HCT116 (cell line): ENCODE measurements around the gene NRP1. TPM values are rescaled to one million over a fixed set of nuclear protein-coding genes. Genes with fewer than 3 reads are reported as not detected.

Experiments used
- ATAC-seq: fragments of 200-7000 bp; cut with Tn5 transposase; 2 replicates; pipeline ENCODE4 v1.9.1; 2020; ENCODE audit warnings: mild to moderate bottlenecking, moderate library complexity
- BruUV-seq: library from RNA; stranded (reverse); fragments of 400-500 nt; replicated peaks from 2 replicates; lab custom pipeline; 2021; lab: Mats Ljungman, UMichigan
- CTCF ChIA-PET: fragments of 300-600 bp; sonication (Branson Sonifier 250); formaldehyde crosslinking; loops from one replicate; lab custom pipeline; 2021; ENCODE audit warnings: antibody characterized with exemption; lab: Charles Lee
- POLR2A ChIA-PET: fragments of 300-600, 350-600 bp; sonication (Branson Sonifier 250); formaldehyde crosslinking; loops from one replicate; lab custom pipeline; 2021; ENCODE audit warnings: antibody characterized with exemption; lab: Charles Lee
- RAD21 ChIA-PET, 2 experiments: fragments of 300-600 bp; sonication (Branson Sonifier 250); formaldehyde crosslinking; loops; one replicate each; lab custom pipeline; 2023; ENCODE audit warnings: low total read pairs in 2 of 2; ENCODE audit not compliant: uncharacterized antibody in 2 of 2, unreplicated experiment in 2 of 2, low non-redundant PET in 1 of 2; lab: Charles Lee
- DNase-seq: peaks from one replicate; pipeline ENCODE4 v3.0.0-alpha.2; 2010; ENCODE audit warnings: low read depth, low spot score
- H2AFZ ChIP-seq: fragments of 200-600 bp; shearing (Covaris generic), sonication (generic); 2 replicates; pipeline ENCODE4 v1.6.1; 2017; ENCODE audit warnings: low read depth, mixed run types, mixed read lengths, antibody characterized with exemption, low read length; ENCODE audit not compliant: poor library complexity, severe bottlenecking
- H3K27ac ChIP-seq: 2 replicates; pipeline ENCODE4 v1.5.1; 2012; ENCODE audit warnings: low read depth, low read length
- H3K27me3 ChIP-seq: fragments of 200-600 bp; sonication (generic); 2 replicates; pipeline ENCODE4 v1.6.1; 2016; ENCODE audit warnings: mixed run types, low read length, mixed read lengths; ENCODE audit not compliant: insufficient read depth
- H3K36me3 ChIP-seq, 2 experiments: fragments of 200-500 bp in 1 of 2; fragments of 200-600 bp in 1 of 2; sonication (Bioruptor generic) in 1 of 2; sonication (generic) in 1 of 2; 2 replicates each; pipeline versions ENCODE4 v1.5.1 to v1.6.1; 2014 to 2016; ENCODE audit warnings: low read length in 2 of 2, inconsistent platforms in 1 of 2, mixed read lengths in 1 of 2, mixed run types in 1 of 2; ENCODE audit not compliant: insufficient read depth in 2 of 2, control insufficient read depth in 1 of 2
- H3K4me1 ChIP-seq, 2 experiments: fragments of 200-600 bp in 1 of 2; sonication (generic) in 1 of 2; 2 replicates each; pipeline versions ENCODE4 v1.5.1 to v1.6.1; 2012 to 2017; ENCODE audit warnings: low read length in 2 of 2, inconsistent platforms in 1 of 2, mild to moderate bottlenecking in 1 of 2, mixed read lengths in 1 of 2, mixed run types in 1 of 2, moderate library complexity in 1 of 2; ENCODE audit not compliant: insufficient read depth in 2 of 2, control insufficient read depth in 1 of 2
- H3K4me2 ChIP-seq: fragments of 200-600 bp; sonication (generic); 2 replicates; pipeline ENCODE4 v1.6.1; 2017; ENCODE audit warnings: mixed run types, low read length, mixed read lengths
- H3K4me3 ChIP-seq, 2 experiments: fragments of 200-600 bp in 1 of 2; sonication (generic) in 1 of 2; replicated peaks in 1 of 2; 2 replicates each; pipeline ENCODE4 v1.5.1; 2011 to 2016; ENCODE audit warnings: low read length in 2 of 2, control low read depth in 1 of 2, low read depth in 1 of 2, mild to moderate bottlenecking in 1 of 2, mixed read lengths in 1 of 2, mixed run types in 1 of 2
- H3K79me2 ChIP-seq: fragments of 200-600 bp; sonication (generic); 2 replicates; pipeline ENCODE4 v1.6.1; 2017; ENCODE audit warnings: mild to moderate bottlenecking, mixed run types, low read length, moderate library complexity, mixed read lengths; ENCODE audit not compliant: insufficient read depth
- H3K9ac ChIP-seq: fragments of 200-600 bp; sonication (generic); 2 replicates; pipeline ENCODE4 v1.6.1; 2016; ENCODE audit warnings: low read length, mixed read lengths
- H3K9me2 ChIP-seq: fragments of 200-600 bp; sonication (generic), shearing (Covaris generic); 2 replicates; pipeline ENCODE4 v1.6.1; 2017; ENCODE audit warnings: mixed run types, mild to moderate bottlenecking, moderate library complexity; ENCODE audit not compliant: insufficient read depth
- H3K9me3 ChIP-seq, 2 experiments: fragments of 200-500 bp in 1 of 2; fragments of 200-600 bp in 1 of 2; sonication (Bioruptor generic) in 1 of 2; sonication (generic) in 1 of 2; 2 replicates each; pipeline ENCODE4 v1.6.1; 2014 to 2017; ENCODE audit warnings: low read length in 2 of 2, mixed read lengths in 2 of 2, inconsistent platforms in 1 of 2, low read depth in 1 of 2, mild to moderate bottlenecking in 1 of 2, mixed run types in 1 of 2, moderate library complexity in 1 of 2; ENCODE audit not compliant: control insufficient read depth in 1 of 2, insufficient read depth in 1 of 2
- H4K20me1 ChIP-seq: fragments of 200-600 bp; sonication (generic), shearing (Covaris generic); 2 replicates; pipeline ENCODE4 v1.6.1; 2017; ENCODE audit warnings: mixed run types, mild to moderate bottlenecking, moderate library complexity; ENCODE audit not compliant: insufficient read depth
- CBX3 ChIP-seq: IDR thresholded peaks from 2 replicates; pipeline ENCODE4 v1.6.1; 2012; ENCODE audit warnings: low read depth
- CEBPB ChIP-seq: IDR thresholded peaks from 2 replicates; pipeline ENCODE4 v1.6.1; 2012; ENCODE audit warnings: low read depth
- ELF1 ChIP-seq: IDR thresholded peaks from 2 replicates; pipeline ENCODE4 v1.6.1; 2012; ENCODE audit warnings: low read depth, borderline replicate concordance
- EZH2 ChIP-seq: fragments of 200-600 bp; sonication (generic); IDR thresholded peaks from 2 replicates; pipeline ENCODE4 v1.6.1; 2017; ENCODE audit warnings: antibody characterized with exemption, mixed run types
- EZH2phosphoT487 ChIP-seq: fragments of 200-600 bp; IDR thresholded peaks from 2 replicates; pipeline ENCODE4 v1.6.1; 2018; ENCODE audit warnings: antibody characterized with exemption, borderline replicate concordance
- FOSL1 ChIP-seq: IDR thresholded peaks from 2 replicates; pipeline ENCODE4 v1.6.1; 2012; ENCODE audit warnings: low read depth
- JUND ChIP-seq: IDR thresholded peaks from 2 replicates; pipeline ENCODE4 v1.6.1; 2012
- POLR2AphosphoS5 ChIP-seq: IDR thresholded peaks from 2 replicates; pipeline ENCODE4 v1.6.1; 2011; ENCODE audit warnings: mild to moderate bottlenecking, low read depth, low read length, moderate library complexity
- RAD21 ChIP-seq: IDR thresholded peaks from 2 replicates; pipeline ENCODE4 v1.6.1; 2012; ENCODE audit warnings: low read depth, mild to moderate bottlenecking
- SP1 ChIP-seq: IDR thresholded peaks from 2 replicates; pipeline ENCODE4 v1.6.1; 2012; ENCODE audit warnings: low read depth
- SRF ChIP-seq: IDR thresholded peaks from 2 replicates; pipeline ENCODE4 v1.6.1; 2012; ENCODE audit warnings: low read depth
- ZFX ChIP-seq: fragments of 450-650 bp; IDR thresholded peaks from 2 replicates; pipeline ENCODE4 v1.6.1; 2017
- intact Hi-C: fragments of 100-400 bp; cut with micrococcal nuclease; formaldehyde crosslinking; loops from 2 replicates; pipeline ENCODE4 v1.10.0; 2022
- total RNA-seq: library from RNA; stranded (reverse); gene quantifications from one replicate; pipeline ENCODE4 v1.2.1, GENCODE V29; 2021; ENCODE audit not compliant: unreplicated experiment
- TF ChIP-seq, protein P1 (sequence below): IDR thresholded peaks from 2 replicates; pipeline ENCODE4 v1.6.1; 2011; ENCODE audit warnings: mild to moderate bottlenecking, low read length, moderate library complexity; ENCODE audit not compliant: insufficient replicate concordance; ENCODE audit errors: extremely low read depth
- TF ChIP-seq, protein P2 (sequence below): IDR thresholded peaks from 2 replicates; pipeline ENCODE4 v1.6.1; 2012; ENCODE audit warnings: low read depth
- TF ChIP-seq, protein P3 (sequence below): IDR thresholded peaks from 2 replicates; pipeline ENCODE4 v1.6.1; 2012

The NRP1 gene
- total RNA-seq, 1 experiment from 2014 or later, result 3.8 TPM

DNA sequence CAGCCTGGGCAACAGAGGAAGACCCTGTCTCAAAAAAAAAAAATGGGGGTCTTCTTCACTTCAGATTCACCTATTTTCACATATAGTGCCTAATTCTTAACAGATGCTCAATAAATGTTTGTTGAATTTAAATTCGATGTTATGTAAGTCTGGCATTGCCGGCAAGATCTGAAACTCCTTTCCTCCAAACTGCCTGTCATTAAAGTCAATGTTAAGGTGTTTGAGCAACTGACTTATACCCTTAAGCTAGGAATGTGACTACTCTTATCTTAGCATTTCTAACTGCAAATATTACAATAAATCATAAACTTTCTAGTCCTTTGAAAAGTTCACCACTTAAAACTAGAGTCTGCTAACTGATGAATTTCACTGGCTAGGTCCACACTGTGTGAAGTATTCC is 95.2 kb downstream of the NRP1 start:
- no peak overlapping the region for H3K4me2 ChIP-seq
- no peak overlapping the region for H3K4me3 ChIP-seq
- BruUV-seq, result no TSS peak
- TF ChIP-seq POLR2AphosphoS5 (no peak), CEBPB (no peak), RAD21 (no peak), JUND (no peak), ZFX (no peak), SRF (no peak), ELF1 (no peak), EZH2 (no peak), FOSL1 (no peak), CBX3 (no peak), SP1 (no peak), EZH2phosphoT487 (no peak)
- TF ChIP-seq, protein P1, sequence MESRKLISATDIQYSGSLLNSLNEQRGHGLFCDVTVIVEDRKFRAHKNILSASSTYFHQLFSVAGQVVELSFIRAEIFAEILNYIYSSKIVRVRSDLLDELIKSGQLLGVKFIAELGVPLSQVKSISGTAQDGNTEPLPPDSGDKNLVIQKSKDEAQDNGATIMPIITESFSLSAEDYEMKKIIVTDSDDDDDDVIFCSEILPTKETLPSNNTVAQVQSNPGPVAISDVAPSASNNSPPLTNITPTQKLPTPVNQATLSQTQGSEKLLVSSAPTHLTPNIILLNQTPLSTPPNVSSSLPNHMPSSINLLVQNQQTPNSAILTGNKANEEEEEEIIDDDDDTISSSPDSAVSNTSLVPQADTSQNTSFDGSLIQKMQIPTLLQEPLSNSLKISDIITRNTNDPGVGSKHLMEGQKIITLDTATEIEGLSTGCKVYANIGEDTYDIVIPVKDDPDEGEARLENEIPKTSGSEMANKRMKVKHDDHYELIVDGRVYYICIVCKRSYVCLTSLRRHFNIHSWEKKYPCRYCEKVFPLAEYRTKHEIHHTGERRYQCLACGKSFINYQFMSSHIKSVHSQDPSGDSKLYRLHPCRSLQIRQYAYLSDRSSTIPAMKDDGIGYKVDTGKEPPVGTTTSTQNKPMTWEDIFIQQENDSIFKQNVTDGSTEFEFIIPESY, result no peak
- TF ChIP-seq, protein P2, sequence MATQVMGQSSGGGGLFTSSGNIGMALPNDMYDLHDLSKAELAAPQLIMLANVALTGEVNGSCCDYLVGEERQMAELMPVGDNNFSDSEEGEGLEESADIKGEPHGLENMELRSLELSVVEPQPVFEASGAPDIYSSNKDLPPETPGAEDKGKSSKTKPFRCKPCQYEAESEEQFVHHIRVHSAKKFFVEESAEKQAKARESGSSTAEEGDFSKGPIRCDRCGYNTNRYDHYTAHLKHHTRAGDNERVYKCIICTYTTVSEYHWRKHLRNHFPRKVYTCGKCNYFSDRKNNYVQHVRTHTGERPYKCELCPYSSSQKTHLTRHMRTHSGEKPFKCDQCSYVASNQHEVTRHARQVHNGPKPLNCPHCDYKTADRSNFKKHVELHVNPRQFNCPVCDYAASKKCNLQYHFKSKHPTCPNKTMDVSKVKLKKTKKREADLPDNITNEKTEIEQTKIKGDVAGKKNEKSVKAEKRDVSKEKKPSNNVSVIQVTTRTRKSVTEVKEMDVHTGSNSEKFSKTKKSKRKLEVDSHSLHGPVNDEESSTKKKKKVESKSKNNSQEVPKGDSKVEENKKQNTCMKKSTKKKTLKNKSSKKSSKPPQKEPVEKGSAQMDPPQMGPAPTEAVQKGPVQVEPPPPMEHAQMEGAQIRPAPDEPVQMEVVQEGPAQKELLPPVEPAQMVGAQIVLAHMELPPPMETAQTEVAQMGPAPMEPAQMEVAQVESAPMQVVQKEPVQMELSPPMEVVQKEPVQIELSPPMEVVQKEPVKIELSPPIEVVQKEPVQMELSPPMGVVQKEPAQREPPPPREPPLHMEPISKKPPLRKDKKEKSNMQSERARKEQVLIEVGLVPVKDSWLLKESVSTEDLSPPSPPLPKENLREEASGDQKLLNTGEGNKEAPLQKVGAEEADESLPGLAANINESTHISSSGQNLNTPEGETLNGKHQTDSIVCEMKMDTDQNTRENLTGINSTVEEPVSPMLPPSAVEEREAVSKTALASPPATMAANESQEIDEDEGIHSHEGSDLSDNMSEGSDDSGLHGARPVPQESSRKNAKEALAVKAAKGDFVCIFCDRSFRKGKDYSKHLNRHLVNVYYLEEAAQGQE, result no peak
- TF ChIP-seq, protein P3, sequence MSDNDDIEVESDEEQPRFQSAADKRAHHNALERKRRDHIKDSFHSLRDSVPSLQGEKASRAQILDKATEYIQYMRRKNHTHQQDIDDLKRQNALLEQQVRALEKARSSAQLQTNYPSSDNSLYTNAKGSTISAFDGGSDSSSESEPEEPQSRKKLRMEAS, result no peak
- TF ChIP-seq, all 23 proteins: peak for 0
- no peaks in the 10 kb centered on the region for H3K79me2 ChIP-seq
- no peaks in the 10 kb centered on the region for H3K36me3 ChIP-seq
- ChIA-PET CTCF (no interaction called here), POLR2A (no interaction called here), RAD21 (interaction anchor here in 1 of 2 experiments (1.0 kb wide), 1 partner anchor 16 kb away, joined by 6 read pairs; no protein-coding TSS in a partner anchor)
- no peak overlapping the region for H2AFZ ChIP-seq
- ATAC-seq (no peak), DNase-seq (no peak)
- intact Hi-C loops, result no loop called here
- H3K27me3 ChIP-seq, result no peaks in the 10 kb centered on the region
- H3K27ac ChIP-seq, result no peak overlapping the region
- H3K9me3 ChIP-seq, result no peaks in the 10 kb centered on the region
- H3K4me1 ChIP-seq, result peaks cover 10 to 22% of the 10 kb centered on the region in 2 experiments
- no peak overlapping the region for H3K9ac ChIP-seq
- no peaks in the 10 kb centered on the region for H4K20me1 ChIP-seq
- H3K9me2 ChIP-seq, result no peaks in the 10 kb centered on the region
